GM19397 (cell line): ENCODE data around the gene TRIM60.
"Not testable (repeated sequence)": the region's sequence is repeated elsewhere in the genome, so short reads cannot be mapped to it uniquely, and the experiment has no call there.

Experiments
- ATAC-seq: cut with Tn5 transposase; IDR thresholded peaks from one replicate; pipeline ENCODE4 v1.9.1; 2021; ENCODE audit warnings: mild to moderate bottlenecking, moderate library complexity; ENCODE audit not compliant: unreplicated experiment

The TRIM60 gene

DNA sequence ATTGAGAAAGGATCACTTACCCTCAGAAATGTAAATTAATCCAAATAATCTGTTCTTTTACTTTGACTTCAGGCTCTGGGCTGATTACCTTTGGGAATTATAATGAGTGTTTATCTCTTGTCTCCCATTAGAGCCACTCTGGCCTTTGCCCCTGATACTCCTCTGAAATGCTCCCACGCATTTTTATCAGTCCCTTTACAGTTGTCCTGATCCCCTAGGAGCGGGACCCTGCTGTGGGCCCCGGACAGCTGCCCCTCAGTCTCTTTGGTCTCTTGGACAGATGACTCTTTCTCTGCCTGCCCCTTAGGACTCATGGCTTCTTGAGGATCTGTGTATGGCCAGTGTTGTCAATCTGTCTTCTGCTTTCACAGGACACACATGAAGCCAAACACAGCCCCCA, 20.8 kb downstream of the TRIM60 start:
- no peak for ATAC-seq

DNA sequence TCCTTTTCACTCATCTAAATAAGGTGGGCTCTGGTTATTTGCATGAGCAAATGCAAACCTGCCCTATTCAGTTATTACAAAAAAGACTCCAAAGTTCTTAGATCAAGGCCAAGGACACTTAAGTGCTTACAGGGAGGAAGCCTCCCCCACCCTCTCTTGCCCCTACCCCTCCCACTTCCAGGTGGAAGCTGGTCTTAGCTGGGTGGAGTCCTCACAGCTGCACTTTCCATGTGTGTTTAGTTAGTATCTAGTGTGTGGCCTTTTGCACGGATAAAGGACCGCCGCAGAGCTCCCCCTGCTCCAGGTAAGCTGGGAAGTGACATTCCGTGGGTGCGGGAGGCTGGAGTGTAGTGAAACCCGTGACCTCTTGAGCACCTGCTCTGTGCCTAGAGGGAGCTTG, 21.8 kb downstream of the TRIM60 start, which contains the start of gene TRIM75:
TRIM75 (plus strand) TSS at position 222 of the 400 bp plus-strand sequence. CDS start 5,282 bp downstream, outside the sequence.
- ATAC-seq = no peak

- ATAC-seq = no peak
Measured at GRCh38 chr4:165055601-165056000, 23.8 kb downstream of the TRIM60 start.

DNA sequence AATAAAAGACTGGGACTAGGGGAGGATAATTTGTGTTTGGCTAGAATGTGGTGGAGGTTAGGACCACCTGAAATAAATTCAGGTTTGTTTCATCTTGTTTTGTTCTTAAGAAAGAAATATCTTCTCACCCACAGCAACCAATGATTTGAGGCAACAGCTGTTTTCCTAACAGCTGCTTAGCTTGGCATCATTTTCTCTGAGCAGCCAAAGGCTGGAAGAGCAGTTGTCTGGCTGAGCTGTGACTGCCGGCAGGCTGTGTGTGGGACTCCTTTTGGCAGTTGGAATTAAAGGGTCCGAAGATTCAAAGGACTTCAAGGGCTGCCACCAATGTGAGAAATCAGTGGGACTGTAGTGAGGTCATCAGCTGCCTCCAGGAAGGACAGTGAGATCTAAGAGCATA, 26.9 kb downstream of the TRIM60 start:
- no peak for ATAC-seq

GRCh38 chr4:165059386-165059785, 27.6 kb downstream of the TRIM60 start:
- no peak for ATAC-seq

GRCh38 chr4:165060938-165061337, 29.1 kb downstream of the TRIM60 start:
- ATAC-seq = no peak

- ATAC-seq = no peak
Measured at GRCh38 chr4:165070560-165070959, 38.8 kb downstream of the TRIM60 start.

- ATAC-seq = not testable (repeated sequence)
Measured at GRCh38 chr4:165073346-165073745, 41.5 kb downstream of the TRIM60 start.

- no peak for ATAC-seq
Measured at GRCh38 chr4:165077034-165077578, 45.3 kb downstream of the TRIM60 start.

- ATAC-seq = no peak
Measured at GRCh38 chr4:165079476-165079875, 47.7 kb downstream of the TRIM60 start.

DNA sequence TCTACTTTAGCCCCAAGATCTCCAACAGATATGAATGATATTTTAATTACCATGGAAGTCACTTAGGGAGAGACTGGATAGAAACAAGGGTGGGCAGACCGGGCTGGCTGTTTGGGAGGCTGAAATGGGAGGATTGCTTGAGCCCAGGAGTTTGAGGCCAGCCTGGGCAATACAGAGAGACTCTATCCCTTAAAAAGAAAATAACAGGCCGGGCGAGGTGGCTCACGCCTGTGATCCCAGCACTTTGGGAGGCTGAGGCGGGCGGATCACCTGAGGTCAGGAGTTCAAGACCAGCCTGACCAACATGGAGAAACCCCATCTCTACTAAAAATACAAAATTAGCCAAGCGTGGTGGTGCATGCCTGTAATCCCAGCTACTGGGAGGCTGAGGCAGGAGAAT, 53.0 kb downstream of the TRIM60 start:
- not testable (repeated sequence) for ATAC-seq

DNA sequence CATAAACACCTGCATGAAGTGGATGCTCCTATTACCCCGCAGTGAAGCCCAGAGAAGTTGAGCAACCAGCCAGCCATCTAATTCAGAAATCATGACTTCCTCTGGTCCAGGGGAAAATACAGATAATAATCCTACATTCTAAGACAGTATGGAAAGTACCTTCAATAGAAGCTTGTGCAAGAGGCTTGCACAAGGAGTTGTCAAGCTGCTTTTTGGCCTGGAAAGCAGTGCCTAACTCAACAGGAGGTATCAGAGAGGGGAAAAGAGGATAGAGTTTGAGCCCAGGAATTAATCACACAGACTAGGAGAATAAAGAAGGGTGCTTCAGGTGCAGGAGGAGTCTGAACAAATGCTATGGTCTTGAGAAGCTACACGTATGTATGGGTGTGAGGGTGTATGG, 54.1 kb downstream of the TRIM60 start:
- ATAC-seq = no peak

- ATAC-seq = no peak
Measured at GRCh38 chr4:165088366-165088765, 56.6 kb downstream of the TRIM60 start.
